K562 (cell line): ENCODE measurements around the gene WDR47. TPM values are rescaled to one million over a fixed set of nuclear protein-coding genes. Genes with fewer than 3 reads are reported as not detected.

Source experiments
- ATAC-seq: fragments of 200-7000 bp; cut with Tn5 transposase; 3 replicates; pipeline ENCODE4 v1.9.1; 2020; ENCODE audit warnings: moderate library complexity
- BruUV-seq: library from RNA; stranded (reverse); fragments of 400-500 nt; replicated peaks from 2 replicates; lab custom pipeline; 2021; lab: Mats Ljungman, UMichigan
- CTCF ChIA-PET: fragments of 300-600 bp; formaldehyde crosslinking; extraction: SDS; loops from one replicate; lab custom pipeline; 2021; ENCODE audit warnings: low intra/inter-chr PET ratio; lab: Yijun Ruan, JAX
- POLR2A ChIA-PET: fragments of 300-600, 350-650 bp; sonication (Branson Sonifier 250); formaldehyde crosslinking; extraction: SDS; loops from one replicate; lab custom pipeline; 2021; ENCODE audit warnings: antibody characterized with exemption, inconsistent platforms; lab: Yijun Ruan, JAX
- DNase-seq, 4 experiments: peaks; one replicate each; pipeline versions ENCODE4 v3.0.0 to v3.0.0-alpha.2; 2011 to 2018; ENCODE audit warnings: low spot score in 3 of 4, mixed read lengths in 3 of 4; ENCODE audit errors: extremely low read depth in 1 of 4
- FAIRE-seq: peaks from 2 replicates; lab custom pipeline; 2011; peaks lifted over from hg19 to GRCh38; lab: Jason Lieb, UNC
- H2AFZ ChIP-seq: 2 replicates; pipeline ENCODE4 v1.6.0; 2011; ENCODE audit warnings: low read depth, low read length, control low read depth, inconsistent platforms
- H3K27ac ChIP-seq: fragments of 200-600 bp; 3 replicates; pipeline ENCODE4 v1.8.0; 2011; ENCODE audit warnings: low read depth, mild to moderate bottlenecking, control low read depth, inconsistent platforms, low read length, moderate library complexity, mixed read lengths; ENCODE audit errors: extremely low read depth
- H3K27me3 ChIP-seq, 2 experiments: fragments of 300-600 bp in 1 of 2; 2 replicates in 1 of 2; 3 replicates in 1 of 2; pipeline versions ENCODE4 v1.6.0 to v1.8.0; 2011; ENCODE audit warnings: inconsistent platforms in 2 of 2, low read length in 2 of 2, mild to moderate bottlenecking in 1 of 2, mixed read lengths in 1 of 2, moderate library complexity in 1 of 2; ENCODE audit not compliant: control insufficient read depth in 2 of 2, insufficient read depth in 2 of 2
- H3K36me3 ChIP-seq: fragments of 300-600 bp; 3 replicates; pipeline ENCODE4 v1.8.0; 2011; ENCODE audit warnings: mild to moderate bottlenecking, low read length, inconsistent platforms; ENCODE audit not compliant: control insufficient read depth, insufficient read depth
- H3K4me1 ChIP-seq, 2 experiments: fragments of 200-600 bp in 1 of 2; replicated peaks in 1 of 2; 2 replicates in 1 of 2; 3 replicates in 1 of 2; pipeline versions ENCODE4 v1.5.1 to v1.8.0; 2011; ENCODE audit warnings: inconsistent platforms in 2 of 2, low read length in 2 of 2, mild to moderate bottlenecking in 1 of 2, mixed read lengths in 1 of 2, moderate library complexity in 1 of 2; ENCODE audit not compliant: control insufficient read depth in 2 of 2, insufficient read depth in 2 of 2
- H3K4me2 ChIP-seq: 2 replicates; pipeline ENCODE4 v1.6.1; 2011; ENCODE audit warnings: low read length, control low read depth, inconsistent platforms, mixed read lengths; ENCODE audit not compliant: insufficient read depth
- H3K4me3 ChIP-seq: fragments of 200-600 bp; sonication (generic), shearing (Covaris generic); 2 replicates; pipeline ENCODE4 v1.5.1; 2016; ENCODE audit warnings: control low read depth, inconsistent platforms
- H3K79me2 ChIP-seq: fragments of 200-600 bp; 3 replicates; pipeline ENCODE4 v1.8.0; 2011; ENCODE audit warnings: low read length, inconsistent platforms; ENCODE audit not compliant: control insufficient read depth, insufficient read depth
- H3K9ac ChIP-seq, 2 experiments: 2 replicates each; pipeline versions ENCODE4 v1.6.0 to v1.6.1; 2011; ENCODE audit warnings: low read depth in 2 of 2, low read length in 2 of 2, control low read depth in 1 of 2, inconsistent platforms in 1 of 2, mild to moderate bottlenecking in 1 of 2, mixed read lengths in 1 of 2; ENCODE audit not compliant: insufficient read depth in 1 of 2
- H3K9me1 ChIP-seq: one replicate; pipeline ENCODE4 v1.6.0; 2011; ENCODE audit warnings: inconsistent platforms, mild to moderate bottlenecking, low read length, moderate library complexity; ENCODE audit not compliant: control insufficient read depth, insufficient read depth
- H3K9me3 ChIP-seq: replicated peaks from 2 replicates; pipeline ENCODE4 v1.5.1; 2011; ENCODE audit warnings: low read depth, low read length, inconsistent platforms; ENCODE audit not compliant: control insufficient read depth, insufficient read depth
- H4K20me1 ChIP-seq: replicated peaks from 2 replicates; pipeline ENCODE4 v1.6.1; 2011; ENCODE audit warnings: low read length, inconsistent platforms, mixed read lengths; ENCODE audit not compliant: control insufficient read depth, insufficient read depth
- ELF2 ChIP-seq: fragments of 250-450 bp; sonication (Bioruptor Pico); IDR thresholded peaks from 2 replicates; pipeline ENCODE4 v1.5.0; 2021; ENCODE audit warnings: mild to moderate bottlenecking
- MBD2 ChIP-seq: sonication (generic); IDR thresholded peaks from 2 replicates; pipeline ENCODE4 v1.6.1; 2016; ENCODE audit warnings: low read depth, borderline replicate concordance
- MYNN ChIP-seq, 2 experiments: sonication (generic); formaldehyde crosslinking in 1 of 2; IDR thresholded peaks; 2 replicates each; pipeline versions ENCODE4 v1.5.0 to v1.6.1; 2016 to 2020; ENCODE audit warnings: antibody characterized with exemption in 1 of 2, missing genetic modification reagents in 1 of 2
- ZBED1 ChIP-seq: IDR thresholded peaks from 2 replicates; pipeline ENCODE4 v1.6.1; 2014
- ZNF785 ChIP-seq: fragments of 250-450 bp; sonication (Bioruptor Pico); IDR thresholded peaks from 2 replicates; pipeline ENCODE4 v1.4.0; 2020; ENCODE audit warnings: mild to moderate bottlenecking
- WGBS: fragments of 100-300 bp; shearing (Covaris generic); methylation state at CpG from one replicate; pipeline ENCODE4 v1.1.6; 2016; ENCODE audit warnings: low coverage, mixed read lengths; ENCODE audit not compliant: insufficient coverage; ENCODE audit errors: missing lambda C conversion rate; 5-methylcytosine and 5-hydroxymethylcytosine counted together
- in situ Hi-C: fragments of 300-500 bp; cut with MboI; formaldehyde crosslinking; loops from 4 replicates; pipeline ENCODE4 v1.15.0; 2018; ENCODE audit warnings: inconsistent platforms, mixed read lengths
- intact Hi-C: fragments of 100-400 bp; cut with micrococcal nuclease; formaldehyde crosslinking; loops from 2 replicates; pipeline ENCODE4 v1.14.2; 2022
- polyA plus RNA-seq, 8 experiments: library from polyadenylated mRNA; depleted of rRNA in 4 of 8; stranded (reverse) in 5 of 8; unstranded in 3 of 8; fragments of >200 nt; fragmentation: Nextera tagmentation in 2 of 8; fragmentation: Illumina TruSeq in 1 of 8; extraction: Ambion mirVana in 2 of 8; extraction: Trizol in 1 of 8; gene quantifications; 2 replicates each; pipeline versions ENCODE4 v1.2.1 to v1.2.3, GENCODE V29; 2011 to 2014; ENCODE audit warnings: inconsistent platforms in 1 of 8, missing spikeins in 1 of 8
- total RNA-seq, 7 experiments: library from RNA; depleted of rRNA in 6 of 7; stranded (reverse); fragments of >200 nt in 6 of 7; fragmentation: Illumina TruSeq in 2 of 7; extraction: Trizol in 2 of 7; gene quantifications; 2 replicates each; pipeline versions ENCODE4 v1.2.1 to v1.2.3, GENCODE V29; 2011 to 2021; ENCODE audit warnings: low replicate concordance in 1 of 7
- TF ChIP-seq, protein P1 (sequence below): fragments of 250-450 bp; sonication (Bioruptor Pico); IDR thresholded peaks from 2 replicates; pipeline ENCODE4 v1.8.0; 2022; ENCODE audit warnings: inconsistent platforms, mild to moderate bottlenecking, moderate library complexity, borderline replicate concordance
- TF ChIP-seq, protein P2 (sequence below): fragments of 450-650 bp; formaldehyde crosslinking; IDR thresholded peaks from 2 replicates; pipeline ENCODE4 v1.4.0; 2022; ENCODE audit warnings: missing genetic modification characterization
- TF ChIP-seq, protein P3 (sequence below): fragments of 200-400 bp; formaldehyde crosslinking; IDR thresholded peaks from 2 replicates; pipeline ENCODE4 v1.6.1; 2017; ENCODE audit warnings: mild to moderate bottlenecking, low read depth, low read length, moderate library complexity

WDR47 gene
- total and polyA plus RNA-seq, 9 of the 15 experiments (the other 6 are each of a cell fraction or from before 2014, with no cell fraction given), result 1.3 to 10.1 (median 4.9) TPM

DNA sequence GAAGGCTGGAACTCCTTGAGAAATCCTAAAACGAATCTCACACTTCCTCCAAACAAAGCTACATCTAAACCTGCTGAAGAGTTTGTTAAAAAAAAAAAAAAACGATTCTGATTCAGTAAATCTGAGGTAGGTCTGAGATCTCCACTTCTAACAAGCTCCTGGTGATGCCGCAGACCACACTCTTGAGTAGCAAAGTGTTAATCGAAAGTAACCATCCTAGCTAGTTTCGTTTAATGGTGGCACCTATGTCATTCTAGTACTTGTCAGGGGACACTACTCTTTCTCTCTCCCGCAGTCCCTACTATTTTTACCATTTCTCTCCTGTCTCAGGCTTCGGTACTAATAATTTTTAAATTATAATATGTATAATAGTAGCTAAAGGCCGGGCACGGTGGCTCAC, 80.7 kb downstream of the WDR47 start:
- Histone ChIP-seq H3K27ac (no peak overlapping the region), H3K9me1 (no peaks in the 10 kb centered on the region), H3K79me2 (peaks cover 70% of the 10 kb centered on the region), H3K27me3 (no peaks in the 10 kb centered on the region), H3K4me3 (no peak overlapping the region), H3K9me3 (no peaks in the 10 kb centered on the region), H4K20me1 (peaks cover 25% of the 10 kb centered on the region), H3K4me1 (peaks cover 19 to 23% of the 10 kb centered on the region in 2 experiments), H2AFZ (no peak overlapping the region), H3K9ac (no peak overlapping the region), H3K4me2 (no peak overlapping the region), H3K36me3 (peaks cover 35% of the 10 kb centered on the region)
- 75% methylated on average over 9 of the region's 9 CpGs for WGBS
- ATAC-seq (no peak), DNase-seq (no peak), FAIRE-seq (no peak)
- intact Hi-C loops, result loop anchor here (5.0 kb wide), 3 partner anchors 49 to 151 kb away; partner anchors contain the start of genes ELAPOR1 and WDR47
- in situ Hi-C loops, result no loop called here
- POLR2A ChIA-PET, result interaction anchor here (0.6 to 3.2 kb wide), 13 partner anchors 8 to 400 kb away, joined by 3 to 36 read pairs (median 3); partner anchors contain the start of gene TAF13
- TF ChIP-seq, protein P1, sequence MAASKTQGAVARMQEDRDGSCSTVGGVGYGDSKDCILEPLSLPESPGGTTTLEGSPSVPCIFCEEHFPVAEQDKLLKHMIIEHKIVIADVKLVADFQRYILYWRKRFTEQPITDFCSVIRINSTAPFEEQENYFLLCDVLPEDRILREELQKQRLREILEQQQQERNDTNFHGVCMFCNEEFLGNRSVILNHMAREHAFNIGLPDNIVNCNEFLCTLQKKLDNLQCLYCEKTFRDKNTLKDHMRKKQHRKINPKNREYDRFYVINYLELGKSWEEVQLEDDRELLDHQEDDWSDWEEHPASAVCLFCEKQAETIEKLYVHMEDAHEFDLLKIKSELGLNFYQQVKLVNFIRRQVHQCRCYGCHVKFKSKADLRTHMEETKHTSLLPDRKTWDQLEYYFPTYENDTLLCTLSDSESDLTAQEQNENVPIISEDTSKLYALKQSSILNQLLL (CRISPR knock-in tag), result no peak
- TF ChIP-seq MBD2 (no peak), MYNN (IDR thresholded peaks at IDR 0.05) (no peak), MYNN (CRISPR knock-in tag; IDR thresholded peaks at IDR 0.05) (no peak), ELF2 (CRISPR knock-in tag) (no peak), ZNF785 (CRISPR knock-in tag) (no peak), ZBED1 (no peak)
- TF ChIP-seq, protein P2, sequence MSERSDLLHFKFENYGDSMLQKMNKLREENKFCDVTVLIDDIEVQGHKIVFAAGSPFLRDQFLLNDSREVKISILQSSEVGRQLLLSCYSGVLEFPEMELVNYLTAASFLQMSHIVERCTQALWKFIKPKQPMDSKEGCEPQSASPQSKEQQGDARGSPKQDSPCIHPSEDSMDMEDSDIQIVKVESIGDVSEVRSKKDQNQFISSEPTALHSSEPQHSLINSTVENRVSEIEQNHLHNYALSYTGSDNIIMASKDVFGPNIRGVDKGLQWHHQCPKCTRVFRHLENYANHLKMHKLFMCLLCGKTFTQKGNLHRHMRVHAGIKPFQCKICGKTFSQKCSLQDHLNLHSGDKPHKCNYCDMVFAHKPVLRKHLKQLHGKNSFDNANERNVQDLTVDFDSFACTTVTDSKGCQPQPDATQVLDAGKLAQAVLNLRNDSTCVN, result no peak
- TF ChIP-seq, protein P3, sequence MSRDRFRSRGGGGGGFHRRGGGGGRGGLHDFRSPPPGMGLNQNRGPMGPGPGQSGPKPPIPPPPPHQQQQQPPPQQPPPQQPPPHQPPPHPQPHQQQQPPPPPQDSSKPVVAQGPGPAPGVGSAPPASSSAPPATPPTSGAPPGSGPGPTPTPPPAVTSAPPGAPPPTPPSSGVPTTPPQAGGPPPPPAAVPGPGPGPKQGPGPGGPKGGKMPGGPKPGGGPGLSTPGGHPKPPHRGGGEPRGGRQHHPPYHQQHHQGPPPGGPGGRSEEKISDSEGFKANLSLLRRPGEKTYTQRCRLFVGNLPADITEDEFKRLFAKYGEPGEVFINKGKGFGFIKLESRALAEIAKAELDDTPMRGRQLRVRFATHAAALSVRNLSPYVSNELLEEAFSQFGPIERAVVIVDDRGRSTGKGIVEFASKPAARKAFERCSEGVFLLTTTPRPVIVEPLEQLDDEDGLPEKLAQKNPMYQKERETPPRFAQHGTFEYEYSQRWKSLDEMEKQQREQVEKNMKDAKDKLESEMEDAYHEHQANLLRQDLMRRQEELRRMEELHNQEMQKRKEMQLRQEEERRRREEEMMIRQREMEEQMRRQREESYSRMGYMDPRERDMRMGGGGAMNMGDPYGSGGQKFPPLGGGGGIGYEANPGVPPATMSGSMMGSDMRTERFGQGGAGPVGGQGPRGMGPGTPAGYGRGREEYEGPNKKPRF, result no peak
- no TSS peak for BruUV-seq
- CTCF ChIA-PET, result no interaction called here
